Measurements from ENCODE around the gene BANK1. TPM values are rescaled to one million over a fixed set of nuclear protein-coding genes. Genes with fewer than 3 reads are reported as not detected.

BANK1 gene
- total and polyA plus RNA-seq, 5 donors = 0.20 to 1.3 (median 0.78) TPM

- H3K9me3 ChIP-seq (ENCODE audit: control insufficient read depth, low read length) = no peaks in the 10 kb centered on the region
- H3K27me3 ChIP-seq (ENCODE audit: control insufficient read depth, insufficient read depth) = no peaks in the 10 kb centered on the region
- WGBS = 80% methylated on average over 3 of the region's 3 CpGs
- DNase-seq (no peak), ATAC-seq (no peak)
- intact Hi-C loops (cut with DNase I) = no loop called here
- no peak overlapping the region for H3K4me3 ChIP-seq (ENCODE audit: low read length)
- no peak overlapping the region for H3K27ac ChIP-seq (ENCODE audit: low read length)
- no peaks in the 10 kb centered on the region for H3K4me1 ChIP-seq (ENCODE audit: control insufficient read depth, insufficient read depth, low read length)
Measured at GRCh38 chr4:101989551-101989950, 199.0 kb downstream of the BANK1 start.

- H3K27me3 ChIP-seq (ENCODE audit: control insufficient read depth, insufficient read depth) = no peaks in the 10 kb centered on the region
- H3K9me3 ChIP-seq (ENCODE audit: control insufficient read depth, low read length) = no peaks in the 10 kb centered on the region
- H3K27ac ChIP-seq (ENCODE audit: low read length) = no peak overlapping the region
- DNase-seq (no peak), ATAC-seq (no peak)
- H3K4me1 ChIP-seq (ENCODE audit: control insufficient read depth, insufficient read depth, low read length) = no peaks in the 10 kb centered on the region
- WGBS = 90% methylated on average over 2 of the region's 2 CpGs
- intact Hi-C loops (cut with DNase I) = no loop called here
- H3K4me3 ChIP-seq (ENCODE audit: low read length) = no peak overlapping the region
Measured at GRCh38 chr4:101992446-101992845, 201.9 kb downstream of the BANK1 start.

GRCh38 chr4:101993002-101993841 lies 202.7 kb downstream of the BANK1 start:
- H3K4me3 ChIP-seq (ENCODE audit: low read length) = no peak overlapping the region
- no peaks in the 10 kb centered on the region for H3K9me3 ChIP-seq (ENCODE audit: control insufficient read depth, low read length)
- no peaks in the 10 kb centered on the region for H3K4me1 ChIP-seq (ENCODE audit: control insufficient read depth, insufficient read depth, low read length)
- peak in 1 of 2 donors; percentile 52 for ATAC-seq
- WGBS = 48% methylated on average over 5 of the region's 5 CpGs
- DNase-seq = no peak
- no peak overlapping the region for H3K27ac ChIP-seq (ENCODE audit: low read length)
- no peaks in the 10 kb centered on the region for H3K27me3 ChIP-seq (ENCODE audit: control insufficient read depth, insufficient read depth)
- intact Hi-C loops (cut with DNase I) = no loop called here

GRCh38 chr4:101993842-101994775 lies 203.6 kb downstream of the BANK1 start:
- Histone ChIP-seq H3K9me3 (ENCODE audit: control insufficient read depth, low read length) (no peaks in the 10 kb centered on the region), H3K27ac (ENCODE audit: low read length) (no peak overlapping the region), H3K4me1 (ENCODE audit: control insufficient read depth, insufficient read depth, low read length) (no peaks in the 10 kb centered on the region), H3K4me3 (ENCODE audit: low read length) (no peak overlapping the region), H3K27me3 (ENCODE audit: control insufficient read depth, insufficient read depth) (no peaks in the 10 kb centered on the region)
- WGBS = 52% methylated on average over 4 of the region's 4 CpGs
- peak in 1 of 3 donors; percentile 9 for DNase-seq
- intact Hi-C loops (cut with DNase I) = no loop called here
- ATAC-seq = peak in 1 of 2 donors; percentile 75

GRCh38 chr4:102007959-102008425 lies 217.5 kb downstream of the BANK1 start:
- no peak for DNase-seq
- ATAC-seq = no peak
- Histone ChIP-seq H3K27me3 (ENCODE audit: control insufficient read depth, insufficient read depth) (no peaks in the 10 kb centered on the region), H3K4me3 (ENCODE audit: low read length) (no peak overlapping the region), H3K27ac (ENCODE audit: low read length) (no peak overlapping the region), H3K9me3 (ENCODE audit: control insufficient read depth, low read length) (no peaks in the 10 kb centered on the region), H3K4me1 (ENCODE audit: control insufficient read depth, insufficient read depth, low read length) (no peaks in the 10 kb centered on the region)
- intact Hi-C loops (cut with DNase I) = no loop called here
- WGBS = 85% methylated on average over 2 of the region's 2 CpGs

- Histone ChIP-seq H3K27me3 (ENCODE audit: control insufficient read depth, insufficient read depth) (no peaks in the 10 kb centered on the region), H3K9me3 (ENCODE audit: control insufficient read depth, low read length) (no peaks in the 10 kb centered on the region), H3K27ac (ENCODE audit: low read length) (no peak overlapping the region), H3K4me1 (ENCODE audit: control insufficient read depth, insufficient read depth, low read length) (no peaks in the 10 kb centered on the region), H3K4me3 (ENCODE audit: low read length) (no peak overlapping the region)
- ATAC-seq (no peak), DNase-seq (no peak)
- intact Hi-C loops (cut with DNase I) = no loop called here
- WGBS = 60% methylated on average over 3 of the region's 3 CpGs
Measured at GRCh38 chr4:102008711-102009110, 218.2 kb downstream of the BANK1 start.

GRCh38 chr4:102022343-102022742 lies 231.8 kb downstream of the BANK1 start:
- ATAC-seq (no peak), DNase-seq (no peak)
- Histone ChIP-seq H3K27ac (ENCODE audit: low read length) (no peak overlapping the region), H3K4me3 (ENCODE audit: low read length) (no peak overlapping the region), H3K4me1 (ENCODE audit: control insufficient read depth, insufficient read depth, low read length) (no peaks in the 10 kb centered on the region), H3K27me3 (ENCODE audit: control insufficient read depth, insufficient read depth) (no peaks in the 10 kb centered on the region), H3K9me3 (ENCODE audit: control insufficient read depth, low read length) (no peaks in the 10 kb centered on the region)
- WGBS = 72% methylated on average over 2 of the region's 2 CpGs
- intact Hi-C loops (cut with DNase I) = no loop called here

GRCh38 chr4:102027961-102028360 lies 237.4 kb downstream of the BANK1 start:
- Histone ChIP-seq H3K27me3 (ENCODE audit: control insufficient read depth, insufficient read depth) (no peaks in the 10 kb centered on the region), H3K27ac (ENCODE audit: low read length) (no peak overlapping the region), H3K4me1 (ENCODE audit: control insufficient read depth, insufficient read depth, low read length) (no peaks in the 10 kb centered on the region), H3K9me3 (ENCODE audit: control insufficient read depth, low read length) (no peaks in the 10 kb centered on the region), H3K4me3 (ENCODE audit: low read length) (no peak overlapping the region)
- DNase-seq (no peak), ATAC-seq (no peak)
- intact Hi-C loops (cut with DNase I) = no loop called here
- 88% methylated on average over 4 of the region's 4 CpGs for WGBS

GRCh38 chr4:102031406-102031805 lies 240.9 kb downstream of the BANK1 start:
- DNase-seq = no peak
- WGBS = 87% methylated on average over 2 of the region's 2 CpGs
- H3K27ac ChIP-seq (ENCODE audit: low read length) = no peak overlapping the region
- intact Hi-C loops (cut with DNase I) = no loop called here
- H3K9me3 ChIP-seq (ENCODE audit: control insufficient read depth, low read length) = no peaks in the 10 kb centered on the region
- H3K4me1 ChIP-seq (ENCODE audit: control insufficient read depth, insufficient read depth, low read length) = no peaks in the 10 kb centered on the region
- H3K4me3 ChIP-seq (ENCODE audit: low read length) = no peak overlapping the region
- no peaks in the 10 kb centered on the region for H3K27me3 ChIP-seq (ENCODE audit: control insufficient read depth, insufficient read depth)
- no peak for ATAC-seq

GRCh38 chr4:102036016-102036415 lies 245.5 kb downstream of the BANK1 start:
- 64% methylated on average over 1 of the region's 1 CpG for WGBS
- no peaks in the 10 kb centered on the region for H3K9me3 ChIP-seq (ENCODE audit: control insufficient read depth, low read length)
- no peak overlapping the region for H3K4me3 ChIP-seq (ENCODE audit: low read length)
- intact Hi-C loops (cut with DNase I) = no loop called here
- H3K27ac ChIP-seq (ENCODE audit: low read length) = no peak overlapping the region
- no peak for DNase-seq
- no peaks in the 10 kb centered on the region for H3K4me1 ChIP-seq (ENCODE audit: control insufficient read depth, insufficient read depth, low read length)
- ATAC-seq = no peak
- H3K27me3 ChIP-seq (ENCODE audit: control insufficient read depth, insufficient read depth) = no peaks in the 10 kb centered on the region

Data from right cardiac atrium (tissue), 5 donors.